Measurements from ENCODE around the gene CNTNAP2.

The CNTNAP2 gene

GRCh38 chr7:147231275-147231674 is 1114.7 kb downstream of the CNTNAP2 start:
- TF ChIP-seq CTCF (IDR thresholded peaks at IDR 0.05; ENCODE audit: low read depth, low read length, missing control alignments) = no peak
- no peak for DNase-seq (ENCODE audit: extremely low read depth, low read depth)
- H3K4me3 ChIP-seq (replicated peaks; ENCODE audit: low read depth, low read length) = no peak overlapping the region

DNA sequence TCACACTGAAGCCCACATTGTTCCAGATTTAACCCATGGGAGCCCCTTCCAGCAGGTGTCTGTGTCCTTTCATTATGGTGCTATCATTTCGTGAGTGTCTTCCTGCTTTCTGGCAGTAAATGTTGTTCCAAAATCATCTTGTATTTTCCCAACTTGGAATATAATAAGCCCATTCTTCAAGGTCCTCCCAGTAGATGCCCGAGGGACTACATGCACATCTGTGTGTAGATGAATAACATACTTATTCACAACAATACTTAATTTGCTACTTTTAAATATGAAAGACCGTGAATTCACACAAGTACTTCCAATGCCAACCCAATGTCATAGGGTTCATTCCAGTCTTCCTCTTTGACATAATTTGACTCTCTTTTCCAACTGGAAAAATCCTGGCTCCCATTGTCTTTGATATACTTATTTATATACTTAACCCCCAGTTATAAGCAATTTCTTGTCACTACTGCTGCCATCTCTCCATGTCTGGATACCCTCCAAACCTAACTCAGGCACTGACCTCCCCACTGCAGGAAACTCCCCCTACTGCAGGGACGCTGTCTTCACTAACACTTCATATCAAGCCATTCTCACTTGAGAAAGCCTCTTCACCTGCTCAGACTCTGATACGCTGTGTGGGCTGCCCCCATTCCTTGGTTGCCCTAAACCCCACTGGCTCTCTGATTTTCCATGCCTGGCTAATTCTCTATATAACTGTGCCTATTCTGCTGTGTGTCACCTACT is 1119.2 kb downstream of the CNTNAP2 start:
- DNase-seq (ENCODE audit: extremely low read depth, low read depth) = no peak
- no peak for TF ChIP-seq CTCF (IDR thresholded peaks at IDR 0.05; ENCODE audit: low read depth, low read length, missing control alignments)

GRCh38 chr7:147240468-147240867 is 1123.9 kb downstream of the CNTNAP2 start:
- no peak for TF ChIP-seq CTCF (IDR thresholded peaks at IDR 0.05; ENCODE audit: low read depth, low read length, missing control alignments)
- DNase-seq (ENCODE audit: extremely low read depth, low read depth) = no peak
- H3K4me3 ChIP-seq (replicated peaks; ENCODE audit: low read depth, low read length) = no peak overlapping the region

More for the DNA sequence above, 1119.2 kb downstream of the CNTNAP2 start:
- no peak overlapping the region for H3K4me3 ChIP-seq (replicated peaks; ENCODE audit: low read depth, low read length)

- no peak overlapping the region for H3K4me3 ChIP-seq (replicated peaks; ENCODE audit: low read depth, low read length)
- DNase-seq (ENCODE audit: extremely low read depth, low read depth) = no peak
- TF ChIP-seq CTCF (IDR thresholded peaks at IDR 0.05; ENCODE audit: low read depth, low read length, missing control alignments) = peak; percentile 56
Observed at GRCh38 chr7:147245274-147245673, 1128.7 kb downstream of the CNTNAP2 start.

GRCh38 chr7:147249956-147250355 is 1133.4 kb downstream of the CNTNAP2 start:
- TF ChIP-seq CTCF (IDR thresholded peaks at IDR 0.05; ENCODE audit: low read depth, low read length, missing control alignments) = no peak
- no peak overlapping the region for H3K4me3 ChIP-seq (replicated peaks; ENCODE audit: low read depth, low read length)
- no peak for DNase-seq (ENCODE audit: extremely low read depth, low read depth)

DNA sequence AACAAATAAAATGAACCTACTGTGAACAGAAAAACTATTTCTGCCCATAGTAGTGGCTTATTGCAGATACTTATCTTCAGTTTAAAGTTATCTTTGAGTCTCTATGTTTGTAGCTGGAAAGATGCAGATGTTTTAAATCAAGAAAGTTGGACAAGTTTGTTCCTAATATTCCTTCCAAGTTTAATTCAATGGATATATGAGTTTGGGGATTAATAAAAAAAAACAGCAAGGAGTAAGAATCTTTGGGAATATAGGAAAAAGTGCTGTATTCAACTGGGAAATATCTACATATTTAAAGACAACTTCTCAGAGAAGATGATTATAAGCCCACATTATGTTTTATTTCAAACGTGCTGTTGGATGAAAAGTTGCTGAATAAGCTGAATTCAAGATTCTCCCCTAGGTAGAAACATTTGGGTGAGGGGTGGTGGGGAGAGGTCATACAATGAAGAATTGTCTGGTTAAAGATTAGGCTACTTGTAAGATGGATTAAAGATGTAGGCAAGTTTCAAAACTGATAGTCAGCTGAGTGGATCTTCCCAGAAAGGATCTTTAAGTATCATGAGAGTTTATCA is 1135.2 kb downstream of the CNTNAP2 start:
- H3K4me3 ChIP-seq (replicated peaks; ENCODE audit: low read depth, low read length) = no peak overlapping the region
- TF ChIP-seq CTCF (IDR thresholded peaks at IDR 0.05; ENCODE audit: low read depth, low read length, missing control alignments) = no peak
- DNase-seq (ENCODE audit: extremely low read depth, low read depth) = no peak
